ENCODE data around the gene SPRTN. TPM values are rescaled to one million over a fixed set of nuclear protein-coding genes. Genes with fewer than 3 reads are reported as not detected.

SPRTN gene
- polyA plus RNA-seq, 2 donors, result 3.7 to 5.0 TPM

GRCh38 chr1:231317306-231318014, 20.6 kb upstream of the SPRTN start:
- no peak overlapping the region for H3K27ac ChIP-seq (ENCODE audit: low read depth in 2 of 2, low read length in 1 of 2)
- H3K9me3 ChIP-seq (ENCODE audit: control insufficient read depth in 2 of 2, insufficient read depth in 1 of 2, low read depth in 1 of 2, low read length in 1 of 2), result no peaks in the 10 kb centered on the region
- no peaks in the 10 kb centered on the region for H3K36me3 ChIP-seq (ENCODE audit: control insufficient read depth in 2 of 2, insufficient read depth in 2 of 2, low read length in 1 of 2)
- H3K4me3 ChIP-seq (ENCODE audit: low read depth in 1 of 2, low read length in 2 of 2), result no peak overlapping the region
- WGBS, 2 donors, result 95 to 96% methylated on average over 44 of the region's 44 CpGs
- peaks cover 0 to 2% of the 10 kb centered on the region in 2 donors for H3K27me3 ChIP-seq (ENCODE audit: control insufficient read depth in 1 of 2, insufficient read depth in 2 of 2, low read length in 2 of 2)
- H3K4me1 ChIP-seq (ENCODE audit: control insufficient read depth in 2 of 2, insufficient read depth in 2 of 2, low read length in 1 of 2), result no peaks in the 10 kb centered on the region

- no peaks in the 10 kb centered on the region for H3K36me3 ChIP-seq (ENCODE audit: control insufficient read depth in 2 of 2, insufficient read depth in 2 of 2, low read length in 1 of 2)
- H3K4me1 ChIP-seq (ENCODE audit: control insufficient read depth in 2 of 2, insufficient read depth in 2 of 2, low read length in 1 of 2), result no peaks in the 10 kb centered on the region
- H3K27ac ChIP-seq (ENCODE audit: low read depth in 2 of 2, low read length in 1 of 2), result no peak overlapping the region
- no peak overlapping the region for H3K4me3 ChIP-seq (ENCODE audit: low read depth in 1 of 2, low read length in 2 of 2)
- no peaks in the 10 kb centered on the region for H3K9me3 ChIP-seq (ENCODE audit: control insufficient read depth in 2 of 2, insufficient read depth in 1 of 2, low read depth in 1 of 2, low read length in 1 of 2)
- 94 to 95% methylated on average over 15 of the region's 15 CpGs for WGBS, 2 donors
- H3K27me3 ChIP-seq (ENCODE audit: control insufficient read depth in 1 of 2, insufficient read depth in 2 of 2, low read length in 2 of 2), result peaks cover 0 to 2% of the 10 kb centered on the region in 2 donors
Measured at GRCh38 chr1:231318015-231318355, 20.1 kb upstream of the SPRTN start.

DNA sequence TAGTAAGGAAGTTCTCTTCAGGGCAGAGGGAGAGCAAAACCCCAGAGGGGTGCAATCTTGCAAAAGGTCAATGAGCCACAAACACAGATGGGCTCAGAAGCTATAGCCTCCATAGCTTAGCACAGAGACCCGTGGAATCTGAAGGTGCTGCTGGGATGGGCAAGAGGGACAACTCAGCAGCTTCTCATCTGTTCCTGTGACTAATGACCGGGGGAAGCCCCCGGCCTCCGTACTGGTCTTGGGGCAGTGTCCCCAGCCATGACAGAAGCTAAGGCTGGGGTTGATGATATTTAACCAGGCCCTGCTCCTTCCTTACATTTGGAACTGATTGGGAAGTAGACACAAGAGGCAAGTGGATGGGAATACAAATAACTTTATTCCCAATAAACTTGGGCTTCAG, 19.5 kb upstream of the SPRTN start:
- H3K27ac ChIP-seq (ENCODE audit: low read depth in 2 of 2, low read length in 1 of 2), result no peak overlapping the region
- no peaks in the 10 kb centered on the region for H3K27me3 ChIP-seq (ENCODE audit: control insufficient read depth in 1 of 2, insufficient read depth in 2 of 2, low read length in 2 of 2)
- no peak overlapping the region for H3K4me3 ChIP-seq (ENCODE audit: low read depth in 1 of 2, low read length in 2 of 2)
- H3K4me1 ChIP-seq (ENCODE audit: control insufficient read depth in 2 of 2, insufficient read depth in 2 of 2, low read length in 1 of 2), result no peaks in the 10 kb centered on the region
- 84 to 89% methylated on average over 4 of the region's 4 CpGs for WGBS, 2 donors
- H3K9me3 ChIP-seq (ENCODE audit: control insufficient read depth in 2 of 2, insufficient read depth in 1 of 2, low read depth in 1 of 2, low read length in 1 of 2), result no peaks in the 10 kb centered on the region
- no peaks in the 10 kb centered on the region for H3K36me3 ChIP-seq (ENCODE audit: control insufficient read depth in 2 of 2, insufficient read depth in 2 of 2, low read length in 1 of 2)

- 88 to 92% methylated on average over 9 of the region's 9 CpGs for WGBS, 2 donors
Measured at GRCh38 chr1:231319080-231319479, 19.0 kb upstream of the SPRTN start.

GRCh38 chr1:231322880-231323530, 15.1 kb upstream of the SPRTN start:
- Histone ChIP-seq H3K4me1 (ENCODE audit: control insufficient read depth in 2 of 2, insufficient read depth in 2 of 2, low read length in 1 of 2) (no peaks in the 10 kb centered on the region), H3K4me3 (ENCODE audit: low read depth in 1 of 2, low read length in 2 of 2) (no peak overlapping the region), H3K27me3 (ENCODE audit: control insufficient read depth in 1 of 2, insufficient read depth in 2 of 2, low read length in 2 of 2) (no peaks in the 10 kb centered on the region), H3K36me3 (ENCODE audit: control insufficient read depth in 2 of 2, insufficient read depth in 2 of 2, low read length in 1 of 2) (no peaks in the 10 kb centered on the region), H3K9me3 (ENCODE audit: control insufficient read depth in 2 of 2, insufficient read depth in 1 of 2, low read depth in 1 of 2, low read length in 1 of 2) (no peaks in the 10 kb centered on the region), H3K27ac (ENCODE audit: low read depth in 2 of 2, low read length in 1 of 2) (no peak overlapping the region)
- WGBS, 2 donors, result 78 to 79% methylated on average over 7 of the region's 7 CpGs

More at GRCh38 chr1:231319080-231319479, 19.0 kb upstream of the SPRTN start:
- H3K27ac ChIP-seq (ENCODE audit: low read depth in 2 of 2, low read length in 1 of 2), result no peak overlapping the region
- H3K4me3 ChIP-seq (ENCODE audit: low read depth in 1 of 2, low read length in 2 of 2), result no peak overlapping the region
- no peaks in the 10 kb centered on the region for H3K27me3 ChIP-seq (ENCODE audit: control insufficient read depth in 1 of 2, insufficient read depth in 2 of 2, low read length in 2 of 2)
- H3K9me3 ChIP-seq (ENCODE audit: control insufficient read depth in 2 of 2, insufficient read depth in 1 of 2, low read depth in 1 of 2, low read length in 1 of 2), result no peaks in the 10 kb centered on the region
- H3K36me3 ChIP-seq (ENCODE audit: control insufficient read depth in 2 of 2, insufficient read depth in 2 of 2, low read length in 1 of 2), result no peaks in the 10 kb centered on the region
- H3K4me1 ChIP-seq (ENCODE audit: control insufficient read depth in 2 of 2, insufficient read depth in 2 of 2, low read length in 1 of 2), result no peaks in the 10 kb centered on the region

DNA sequence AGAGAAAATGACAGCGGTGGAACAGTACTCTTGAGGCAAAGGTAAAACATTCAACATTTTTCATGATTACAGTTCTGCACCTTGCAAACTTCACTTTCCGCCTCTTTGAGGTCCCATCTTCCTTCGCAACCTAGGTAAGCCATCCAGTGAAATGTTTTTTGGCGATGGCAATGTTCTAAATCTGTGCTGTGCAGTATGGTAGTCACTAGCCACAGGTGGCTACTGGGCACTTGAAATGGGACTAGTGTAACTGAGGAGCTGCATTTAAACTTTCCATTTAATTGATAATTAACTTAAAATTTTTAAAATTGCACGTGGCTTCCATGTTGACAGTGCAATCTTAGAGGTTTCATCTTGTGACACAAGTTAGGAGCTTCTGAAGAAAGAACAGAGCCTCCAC, 13.4 kb upstream of the SPRTN start:
- no peaks in the 10 kb centered on the region for H3K4me1 ChIP-seq (ENCODE audit: control insufficient read depth in 2 of 2, insufficient read depth in 2 of 2, low read length in 1 of 2)
- no peaks in the 10 kb centered on the region for H3K27me3 ChIP-seq (ENCODE audit: control insufficient read depth in 1 of 2, insufficient read depth in 2 of 2, low read length in 2 of 2)
- no peaks in the 10 kb centered on the region for H3K9me3 ChIP-seq (ENCODE audit: control insufficient read depth in 2 of 2, insufficient read depth in 1 of 2, low read depth in 1 of 2, low read length in 1 of 2)
- no peak overlapping the region for H3K27ac ChIP-seq (ENCODE audit: low read depth in 2 of 2, low read length in 1 of 2)
- no peaks in the 10 kb centered on the region for H3K36me3 ChIP-seq (ENCODE audit: control insufficient read depth in 2 of 2, insufficient read depth in 2 of 2, low read length in 1 of 2)
- WGBS, 2 donors, result 87% methylated on average over 5 of the region's 5 CpGs
- no peak overlapping the region for H3K4me3 ChIP-seq (ENCODE audit: low read depth in 1 of 2, low read length in 2 of 2)

GRCh38 chr1:231326248-231326647, 11.8 kb upstream of the SPRTN start:
- Histone ChIP-seq H3K4me3 (ENCODE audit: low read depth in 1 of 2, low read length in 2 of 2) (no peak overlapping the region), H3K36me3 (ENCODE audit: control insufficient read depth in 2 of 2, insufficient read depth in 2 of 2, low read length in 1 of 2) (no peaks in the 10 kb centered on the region), H3K4me1 (ENCODE audit: control insufficient read depth in 2 of 2, insufficient read depth in 2 of 2, low read length in 1 of 2) (no peaks in the 10 kb centered on the region), H3K9me3 (ENCODE audit: control insufficient read depth in 2 of 2, insufficient read depth in 1 of 2, low read depth in 1 of 2, low read length in 1 of 2) (no peaks in the 10 kb centered on the region), H3K27ac (ENCODE audit: low read depth in 2 of 2, low read length in 1 of 2) (no peak overlapping the region), H3K27me3 (ENCODE audit: control insufficient read depth in 1 of 2, insufficient read depth in 2 of 2, low read length in 2 of 2) (no peaks in the 10 kb centered on the region)
- 44 to 48% methylated on average over 1 of the region's 1 CpG for WGBS, 2 donors

- no peak overlapping the region for H3K4me3 ChIP-seq (ENCODE audit: low read depth in 1 of 2, low read length in 2 of 2)
- H3K27ac ChIP-seq (ENCODE audit: low read depth in 2 of 2, low read length in 1 of 2), result no peak overlapping the region
- WGBS, 2 donors, result 82% methylated on average over 5 of the region's 5 CpGs
- H3K4me1 ChIP-seq (ENCODE audit: control insufficient read depth in 2 of 2, insufficient read depth in 2 of 2, low read length in 1 of 2), result no peaks in the 10 kb centered on the region
- H3K27me3 ChIP-seq (ENCODE audit: control insufficient read depth in 1 of 2, insufficient read depth in 2 of 2, low read length in 2 of 2), result no peaks in the 10 kb centered on the region
- H3K36me3 ChIP-seq (ENCODE audit: control insufficient read depth in 2 of 2, insufficient read depth in 2 of 2, low read length in 1 of 2), result no peaks in the 10 kb centered on the region
- H3K9me3 ChIP-seq (ENCODE audit: control insufficient read depth in 2 of 2, insufficient read depth in 1 of 2, low read depth in 1 of 2, low read length in 1 of 2), result no peaks in the 10 kb centered on the region
Measured at GRCh38 chr1:231327617-231328016, 10.5 kb upstream of the SPRTN start.

DNA sequence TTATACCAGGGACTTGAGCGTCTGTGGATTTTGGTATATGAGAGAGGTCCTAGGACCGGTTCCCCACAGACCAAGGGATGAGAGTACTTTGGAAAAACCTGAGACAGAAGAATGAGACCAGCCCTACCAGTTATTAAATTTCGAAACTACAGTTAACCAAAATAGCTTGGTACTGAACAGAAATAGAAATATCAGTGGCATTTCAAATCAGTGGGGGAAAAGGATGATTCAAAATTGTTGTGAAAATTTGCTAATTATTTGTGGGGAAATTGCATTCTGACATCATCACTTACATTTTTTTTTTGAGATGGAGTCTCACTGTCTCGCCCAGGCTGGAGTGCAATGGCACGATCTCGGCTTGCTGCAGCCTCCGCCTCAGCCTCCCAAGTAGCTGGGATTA, 8.6 kb upstream of the SPRTN start:
- Histone ChIP-seq H3K4me1 (ENCODE audit: control insufficient read depth in 2 of 2, insufficient read depth in 2 of 2, low read length in 1 of 2) (no peaks in the 10 kb centered on the region), H3K4me3 (ENCODE audit: low read depth in 1 of 2, low read length in 2 of 2) (no peak overlapping the region), H3K36me3 (ENCODE audit: control insufficient read depth in 2 of 2, insufficient read depth in 2 of 2, low read length in 1 of 2) (no peaks in the 10 kb centered on the region), H3K27me3 (ENCODE audit: control insufficient read depth in 1 of 2, insufficient read depth in 2 of 2, low read length in 2 of 2) (no peaks in the 10 kb centered on the region), H3K27ac (ENCODE audit: low read depth in 2 of 2, low read length in 1 of 2) (no peak overlapping the region), H3K9me3 (ENCODE audit: control insufficient read depth in 2 of 2, insufficient read depth in 1 of 2, low read depth in 1 of 2, low read length in 1 of 2) (no peaks in the 10 kb centered on the region)
- 88 to 93% methylated on average over 7 of the region's 7 CpGs for WGBS, 2 donors

- no peaks in the 10 kb centered on the region for H3K9me3 ChIP-seq (ENCODE audit: control insufficient read depth in 2 of 2, insufficient read depth in 1 of 2, low read depth in 1 of 2, low read length in 1 of 2)
- no peak overlapping the region for H3K4me3 ChIP-seq (ENCODE audit: low read depth in 1 of 2, low read length in 2 of 2)
- H3K4me1 ChIP-seq (ENCODE audit: control insufficient read depth in 2 of 2, insufficient read depth in 2 of 2, low read length in 1 of 2), result peaks cover 9 to 14% of the 10 kb centered on the region in 2 donors
- WGBS, 2 donors, result 90 to 91% methylated on average over 1 of the region's 1 CpG
- no peak overlapping the region for H3K27ac ChIP-seq (ENCODE audit: low read depth in 2 of 2, low read length in 1 of 2)
- H3K36me3 ChIP-seq (ENCODE audit: control insufficient read depth in 2 of 2, insufficient read depth in 2 of 2, low read length in 1 of 2), result no peaks in the 10 kb centered on the region
- H3K27me3 ChIP-seq (ENCODE audit: control insufficient read depth in 1 of 2, insufficient read depth in 2 of 2, low read length in 2 of 2), result no peaks in the 10 kb centered on the region
Measured at GRCh38 chr1:231332761-231333160, 5.3 kb upstream of the SPRTN start.
